ENCODE results near the gene BCDIN3D.

Gene BCDIN3D

DNA sequence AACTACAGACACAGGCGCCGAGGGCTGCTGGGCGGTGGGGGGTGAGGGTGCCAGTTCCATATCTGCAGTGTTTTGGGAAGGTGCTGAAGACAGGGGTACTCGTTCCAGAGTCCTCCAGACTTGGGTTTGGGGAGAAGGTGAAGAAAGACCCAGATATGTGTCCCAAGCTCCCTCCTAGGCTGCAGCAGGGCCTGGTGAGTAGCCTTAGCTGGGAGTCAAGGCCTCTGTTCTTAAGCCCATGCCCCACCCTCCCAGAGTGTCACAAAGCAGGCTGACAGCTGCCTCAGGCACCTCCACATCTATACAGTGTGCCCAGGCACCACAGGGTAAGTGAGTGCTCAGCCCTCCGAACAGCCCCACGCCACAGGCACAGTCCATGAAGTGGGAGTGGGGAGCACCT, 19.0 kb downstream of the BCDIN3D start:
- TF ChIP-seq EZH2 (IDR thresholded peaks at IDR 0.05; ENCODE audit: borderline replicate concordance, low read depth, low read length, severe bottlenecking): no peak
- TF ChIP-seq, protein P1, sequence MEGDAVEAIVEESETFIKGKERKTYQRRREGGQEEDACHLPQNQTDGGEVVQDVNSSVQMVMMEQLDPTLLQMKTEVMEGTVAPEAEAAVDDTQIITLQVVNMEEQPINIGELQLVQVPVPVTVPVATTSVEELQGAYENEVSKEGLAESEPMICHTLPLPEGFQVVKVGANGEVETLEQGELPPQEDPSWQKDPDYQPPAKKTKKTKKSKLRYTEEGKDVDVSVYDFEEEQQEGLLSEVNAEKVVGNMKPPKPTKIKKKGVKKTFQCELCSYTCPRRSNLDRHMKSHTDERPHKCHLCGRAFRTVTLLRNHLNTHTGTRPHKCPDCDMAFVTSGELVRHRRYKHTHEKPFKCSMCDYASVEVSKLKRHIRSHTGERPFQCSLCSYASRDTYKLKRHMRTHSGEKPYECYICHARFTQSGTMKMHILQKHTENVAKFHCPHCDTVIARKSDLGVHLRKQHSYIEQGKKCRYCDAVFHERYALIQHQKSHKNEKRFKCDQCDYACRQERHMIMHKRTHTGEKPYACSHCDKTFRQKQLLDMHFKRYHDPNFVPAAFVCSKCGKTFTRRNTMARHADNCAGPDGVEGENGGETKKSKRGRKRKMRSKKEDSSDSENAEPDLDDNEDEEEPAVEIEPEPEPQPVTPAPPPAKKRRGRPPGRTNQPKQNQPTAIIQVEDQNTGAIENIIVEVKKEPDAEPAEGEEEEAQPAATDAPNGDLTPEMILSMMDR (IDR thresholded peaks at IDR 0.05; ENCODE audit: borderline replicate concordance, extremely low read depth, low read length, poor library complexity, severe bottlenecking): no peak
- DNase-seq (no peak), ATAC-seq (ENCODE audit: insufficient read depth, low read depth) (no peak)
- no peaks in the 10 kb centered on the region for H3K27me3 ChIP-seq (ENCODE audit: insufficient read depth, low read length, poor library complexity)
- H3K9ac ChIP-seq (ENCODE audit: low read depth, low read length): no peak overlapping the region
- no peaks in the 10 kb centered on the region for H3K9me3 ChIP-seq (ENCODE audit: insufficient read depth, low read length, severe bottlenecking)
- H2AFZ ChIP-seq (ENCODE audit: low read depth, low read length): no peak overlapping the region
- H3K4me2 ChIP-seq (ENCODE audit: insufficient read depth, low read length): no peak overlapping the region
- H3K36me3 ChIP-seq (ENCODE audit: insufficient read depth, low read length): peaks cover 9% of the 10 kb centered on the region; the same call in 1 of the 2 replicates
- peaks cover 43% of the 10 kb centered on the region for H3K4me1 ChIP-seq (ENCODE audit: insufficient read depth, low read length)
- no peak overlapping the region for H3K27ac ChIP-seq (ENCODE audit: low read length)
- no peak overlapping the region for H3K4me3 ChIP-seq (ENCODE audit: low read depth in 1 of 2, low read length in 2 of 2)
- peaks cover 82% of the 10 kb centered on the region for H3K79me2 ChIP-seq (ENCODE audit: insufficient read depth, low read length)
- H4K20me1 ChIP-seq (ENCODE audit: insufficient read depth, low read length): peaks cover 58% of the 10 kb centered on the region

GRCh38 chr12:49823350-49823749, 19.6 kb downstream of the BCDIN3D start:
- Histone ChIP-seq H3K4me2 (ENCODE audit: insufficient read depth, low read length) (no peak overlapping the region), H4K20me1 (ENCODE audit: insufficient read depth, low read length) (peaks cover 60% of the 10 kb centered on the region), H3K36me3 (ENCODE audit: insufficient read depth, low read length) (peaks cover 9% of the 10 kb centered on the region; the same call in 1 of the 2 replicates), H3K9me3 (ENCODE audit: insufficient read depth, low read length, severe bottlenecking) (no peaks in the 10 kb centered on the region), H3K9ac (ENCODE audit: low read depth, low read length) (no peak overlapping the region), H3K79me2 (ENCODE audit: insufficient read depth, low read length) (peaks cover 87% of the 10 kb centered on the region), H3K4me1 (ENCODE audit: insufficient read depth, low read length) (peaks cover 38% of the 10 kb centered on the region), H3K27ac (ENCODE audit: low read length) (no peak overlapping the region), H3K4me3 (ENCODE audit: low read depth in 1 of 2, low read length in 2 of 2) (no peak overlapping the region), H3K27me3 (ENCODE audit: insufficient read depth, low read length, poor library complexity) (no peaks in the 10 kb centered on the region), H2AFZ (ENCODE audit: low read depth, low read length) (no peak overlapping the region)
- DNase-seq (no peak), ATAC-seq (ENCODE audit: insufficient read depth, low read depth) (no peak)
- TF ChIP-seq, protein P1 (IDR thresholded peaks at IDR 0.05; ENCODE audit: borderline replicate concordance, extremely low read depth, low read length, poor library complexity, severe bottlenecking): no peak
- no peak for TF ChIP-seq EZH2 (IDR thresholded peaks at IDR 0.05; ENCODE audit: borderline replicate concordance, low read depth, low read length, severe bottlenecking)

- H3K4me3 ChIP-seq (ENCODE audit: low read depth in 1 of 2, low read length in 2 of 2): no peak overlapping the region
- no peak overlapping the region for H2AFZ ChIP-seq (ENCODE audit: low read depth, low read length)
- H3K9me3 ChIP-seq (ENCODE audit: insufficient read depth, low read length, severe bottlenecking): no peaks in the 10 kb centered on the region
- H3K9ac ChIP-seq (ENCODE audit: low read depth, low read length): peak overlapping the region; percentile 11; the same call in 1 of the 2 replicates
- peak; percentile 20 for DNase-seq
- H3K4me1 ChIP-seq (ENCODE audit: insufficient read depth, low read length): peaks cover 28% of the 10 kb centered on the region
- peaks cover 9% of the 10 kb centered on the region; the same call in 1 of the 2 replicates for H3K36me3 ChIP-seq (ENCODE audit: insufficient read depth, low read length)
- no peak overlapping the region for H3K4me2 ChIP-seq (ENCODE audit: insufficient read depth, low read length)
- H3K27me3 ChIP-seq (ENCODE audit: insufficient read depth, low read length, poor library complexity): no peaks in the 10 kb centered on the region
- H3K27ac ChIP-seq (ENCODE audit: low read length): peak overlapping the region; percentile 55
- peak; percentile 25; the same call in 1 of the 3 replicates for ATAC-seq (ENCODE audit: insufficient read depth, low read depth)
- peaks cover 77% of the 10 kb centered on the region for H3K79me2 ChIP-seq (ENCODE audit: insufficient read depth, low read length)
- TF ChIP-seq, protein P1 (IDR thresholded peaks at IDR 0.05; ENCODE audit: borderline replicate concordance, extremely low read depth, low read length, poor library complexity, severe bottlenecking): no peak
- no peak for TF ChIP-seq EZH2 (IDR thresholded peaks at IDR 0.05; ENCODE audit: borderline replicate concordance, low read depth, low read length, severe bottlenecking)
- peaks cover 55% of the 10 kb centered on the region for H4K20me1 ChIP-seq (ENCODE audit: insufficient read depth, low read length)
These were observed 21.3 kb downstream of the BCDIN3D start for GRCh38 chr12:49821373-49822287.
